H1 (cell line): ENCODE measurements around the gene CYB561. TPM values are rescaled to one million over a fixed set of nuclear protein-coding genes. Genes with fewer than 3 reads are reported as not detected.

Experiments used
- CTCF ChIA-PET: fragments of 300-600 bp; sonication (Branson Sonifier 250); formaldehyde crosslinking; loops from one replicate; lab custom pipeline; 2021; ENCODE audit not compliant: partially characterized antibody; lab: Charles Lee
- POLR2A ChIA-PET: fragments of 300-600 bp; sonication (Branson Sonifier 250); formaldehyde crosslinking; loops from one replicate; lab custom pipeline; 2021; ENCODE audit warnings: inconsistent platforms; ENCODE audit not compliant: partially characterized antibody; lab: Charles Lee
- DNase-seq, 2 experiments: peaks; one replicate each; pipeline versions ENCODE4 v3.0.0 to v3.0.0-alpha.2; 2010 to 2022; ENCODE audit warnings: low spot score in 2 of 2, low read depth in 1 of 2, mixed read lengths in 1 of 2
- FAIRE-seq: peaks from 2 replicates; lab custom pipeline; 2011; peaks lifted over from hg19 to GRCh38; lab: Jason Lieb, UNC
- H2AFZ ChIP-seq: 2 replicates; pipeline ENCODE4 v1.8.1; 2012; ENCODE audit warnings: low read length, inconsistent platforms
- H2AK5ac ChIP-seq: 2 replicates; pipeline ENCODE4 v1.6.1; 2013; ENCODE audit warnings: low read depth, low read length
- H2BK120ac ChIP-seq: replicated peaks from 2 replicates; pipeline ENCODE3; 2013; ENCODE audit warnings: low read depth, low read length, inconsistent platforms
- H2BK12ac ChIP-seq: 2 replicates; pipeline ENCODE4 v1.6.1; 2013; ENCODE audit warnings: low read depth, low read length
- H2BK15ac ChIP-seq: 2 replicates; pipeline ENCODE4 v1.6.1; 2013; ENCODE audit warnings: low read length
- H2BK20ac ChIP-seq: 2 replicates; pipeline ENCODE4 v1.6.1; 2013; ENCODE audit warnings: low read length
- H2BK5ac ChIP-seq: 2 replicates; pipeline ENCODE4 v1.6.1; 2013; ENCODE audit warnings: low read depth, low read length
- H3K14ac ChIP-seq: 2 replicates; pipeline ENCODE4 v1.6.1; 2013; ENCODE audit warnings: inconsistent platforms; ENCODE audit not compliant: insufficient read length
- H3K18ac ChIP-seq: 2 replicates; pipeline ENCODE4 v1.6.1; 2013; ENCODE audit warnings: low read length; ENCODE audit errors: extremely low read depth
- H3K23ac ChIP-seq: 2 replicates; pipeline ENCODE4 v1.6.1; 2013; ENCODE audit warnings: inconsistent platforms; ENCODE audit not compliant: insufficient read length
- H3K23me2 ChIP-seq: 2 replicates; pipeline ENCODE4 v1.6.1; 2013; ENCODE audit warnings: low read depth, low read length
- H3K27ac ChIP-seq: 2 replicates; pipeline ENCODE4 v1.6.1; 2011; ENCODE audit warnings: low read depth, low read length, inconsistent platforms
- H3K27me3 ChIP-seq, 4 experiments: replicated peaks in 1 of 4; 1 replicate in 1 of 4; 2 replicates in 3 of 4; pipeline versions ENCODE4 v1.6.1 to v1.8.1; 2011 to 2013; ENCODE audit warnings: low read length in 3 of 4, mild to moderate bottlenecking in 3 of 4, inconsistent platforms in 2 of 4, mixed read lengths in 2 of 4, moderate library complexity in 1 of 4; ENCODE audit not compliant: control insufficient read depth in 3 of 4, insufficient read depth in 3 of 4; ENCODE audit errors: extremely low read depth in 1 of 4
- H3K36me3 ChIP-seq, 4 experiments: 2 replicates each; pipeline versions ENCODE4 v1.6.1 to v1.8.1; 2011 to 2013; ENCODE audit warnings: mild to moderate bottlenecking in 4 of 4, low read length in 3 of 4, moderate library complexity in 2 of 4, control low read depth in 1 of 4, inconsistent platforms in 1 of 4; ENCODE audit not compliant: insufficient read depth in 4 of 4, control insufficient read depth in 2 of 4
- H3K4ac ChIP-seq: replicated peaks from 2 replicates; pipeline ENCODE3; 2013; ENCODE audit warnings: low read length, low read depth, mixed read lengths, inconsistent platforms; ENCODE audit not compliant: insufficient read length
- H3K4me1 ChIP-seq, 4 experiments: replicated peaks in 1 of 4; 1 replicate in 1 of 4; 2 replicates in 3 of 4; pipeline versions ENCODE4 v1.6.1 to v1.8.1; 2011 to 2013; ENCODE audit warnings: low read length in 3 of 4, inconsistent platforms in 2 of 4, mixed read lengths in 1 of 4; ENCODE audit not compliant: insufficient read depth in 4 of 4, control insufficient read depth in 3 of 4
- H3K4me2 ChIP-seq, 2 experiments: 2 replicates each; pipeline versions ENCODE4 v1.6.1 to v1.8.1; 2011 to 2013; ENCODE audit warnings: low read depth in 2 of 2, low read length in 2 of 2, control low read depth in 1 of 2, inconsistent platforms in 1 of 2, mild to moderate bottlenecking in 1 of 2; ENCODE audit not compliant: insufficient read depth in 1 of 2
- H3K4me3 ChIP-seq, 4 experiments: fragments of 200-600, 300-600 bp in 1 of 4; sonication (generic), shearing (Covaris generic), sonication (Bioruptor Twin) in 1 of 4; 2 replicates each; pipeline versions ENCODE4 v1.5.1 to v1.8.1; 2011 to 2016; ENCODE audit warnings: low read length in 4 of 4, low read depth in 3 of 4, control low read depth in 2 of 4, inconsistent platforms in 2 of 4, mild to moderate bottlenecking in 2 of 4, mixed read lengths in 1 of 4, moderate library complexity in 1 of 4; ENCODE audit not compliant: insufficient read depth in 2 of 4; ENCODE audit errors: extremely low read depth in 1 of 4
- H3K56ac ChIP-seq: replicated peaks from 2 replicates; pipeline ENCODE3; 2013; ENCODE audit warnings: low read depth, mild to moderate bottlenecking, mixed read lengths, low read length, inconsistent platforms; ENCODE audit not compliant: insufficient read length
- H3K79me1 ChIP-seq: 2 replicates; pipeline ENCODE4 v1.6.1; 2013; ENCODE audit warnings: low read depth, low read length, control low read depth
- H3K79me2 ChIP-seq, 2 experiments: 2 replicates each; pipeline versions ENCODE4 v1.6.1 to v1.8.1; 2012 to 2013; ENCODE audit warnings: low read length in 2 of 2, mild to moderate bottlenecking in 2 of 2, inconsistent platforms in 1 of 2; ENCODE audit not compliant: insufficient read depth in 2 of 2, control insufficient read depth in 1 of 2
- H3K9ac ChIP-seq, 4 experiments: replicated peaks in 1 of 4; 1 replicate in 1 of 4; 2 replicates in 3 of 4; pipeline versions ENCODE4 v1.6.1 to v1.8.1; 2011 to 2013; ENCODE audit warnings: low read depth in 3 of 4, low read length in 3 of 4, control low read depth in 2 of 4, mild to moderate bottlenecking in 2 of 4, moderate library complexity in 2 of 4, inconsistent platforms in 1 of 4; ENCODE audit errors: extremely low read depth in 1 of 4
- H3K9me3 ChIP-seq, 2 experiments: 2 replicates each; pipeline versions ENCODE4 v1.6.1 to v1.8.1; 2012 to 2013; ENCODE audit warnings: mild to moderate bottlenecking in 2 of 2, moderate library complexity in 2 of 2, control low read depth in 1 of 2, inconsistent platforms in 1 of 2, low read depth in 1 of 2, low read length in 1 of 2, mixed read lengths in 1 of 2; ENCODE audit not compliant: insufficient read depth in 2 of 2
- H4K20me1 ChIP-seq, 2 experiments: replicated peaks in 1 of 2; 2 replicates each; pipeline versions ENCODE3 to v1.8.1; 2011 to 2013; ENCODE audit warnings: inconsistent platforms in 2 of 2, low read length in 2 of 2, mild to moderate bottlenecking in 1 of 2; ENCODE audit not compliant: insufficient read depth in 2 of 2, control insufficient read depth in 1 of 2
- H4K5ac ChIP-seq: 2 replicates; pipeline ENCODE4 v1.6.1; 2013; ENCODE audit warnings: low read length, low read depth, mixed read lengths, inconsistent platforms; ENCODE audit not compliant: insufficient read length
- H4K8ac ChIP-seq: 2 replicates; pipeline ENCODE4 v1.8.0; 2013; ENCODE audit warnings: mild to moderate bottlenecking, moderate library complexity, low read length, inconsistent platforms; ENCODE audit not compliant: insufficient read depth; ENCODE audit errors: extremely low read depth
- H4K91ac ChIP-seq: replicated peaks from 2 replicates; pipeline ENCODE3; 2013; ENCODE audit warnings: low read length, mixed read lengths, inconsistent platforms; ENCODE audit not compliant: insufficient read length
- BCL11A ChIP-seq, 2 experiments: IDR thresholded peaks; one replicate each; pipeline ENCODE4 v1.6.1; 2011; ENCODE audit warnings: low read depth in 2 of 2, low read length in 2 of 2, mild to moderate bottlenecking in 2 of 2
- CHD2 ChIP-seq: IDR thresholded peaks from 2 replicates; pipeline ENCODE4 v1.6.1; 2012; ENCODE audit warnings: low read length, improper control_type of control experiment
- EZH2 ChIP-seq: fragments of 200-600 bp; sonication (generic); IDR thresholded peaks from 2 replicates; pipeline ENCODE4 v1.7.1; 2012; ENCODE audit warnings: low read depth, mild to moderate bottlenecking, moderate library complexity, low read length, inconsistent platforms; ENCODE audit not compliant: severe bottlenecking
- FOSL1 ChIP-seq: IDR thresholded peaks from 2 replicates; pipeline ENCODE4 v1.6.1; 2011; ENCODE audit warnings: mild to moderate bottlenecking, low read depth, low read length, moderate library complexity; ENCODE audit not compliant: insufficient read depth
- HDAC6 ChIP-seq: IDR thresholded peaks from one replicate; pipeline ENCODE4 v1.7.1; 2012; ENCODE audit warnings: low read depth, mild to moderate bottlenecking, inconsistent platforms, low read length, moderate library complexity
- RAD21 ChIP-seq, 2 experiments: IDR thresholded peaks in 1 of 2; conservative IDR thresholded peaks in 1 of 2; 2 replicates each; pipeline ENCODE4 v1.6.1; 2011; ENCODE audit warnings: low read depth in 2 of 2, low read length in 2 of 2, improper control_type of control experiment in 1 of 2, inconsistent platforms in 1 of 2, mild to moderate bottlenecking in 1 of 2, moderate library complexity in 1 of 2
- WGBS, 2 experiments: shearing (Covaris generic) in 1 of 2; methylation state at CpG; one replicate each; pipeline versions ENCODE4 v1.1.6 to v1.1.7; 2013 to 2015; ENCODE audit warnings: low lambda C conversion rate in 2 of 2, mixed read lengths in 2 of 2, inconsistent platforms in 1 of 2, low coverage in 1 of 2, missing lambda C conversion rate in 1 of 2; ENCODE audit not compliant: insufficient replicate concordance in 2 of 2, insufficient coverage in 1 of 2, insufficient read length in 1 of 2; ENCODE audit errors: extremely low coverage in 1 of 2, missing lambda C conversion rate in 1 of 2; 5-methylcytosine and 5-hydroxymethylcytosine counted together
- polyA plus RNA-seq, 7 experiments: library from polyadenylated mRNA; depleted of rRNA in 3 of 7; stranded (reverse) in 5 of 7; unstranded in 2 of 7; fragments of >200 nt in 5 of 7; fragments of 200-250 nt in 2 of 7; gene quantifications; 1 replicate in 5 of 7; 2 replicates in 1 of 7; 4 replicates in 1 of 7; pipeline versions ENCODE4 v1.2.1 to v1.2.3, GENCODE V29; 2011 to 2013; ENCODE audit warnings: missing spikeins in 2 of 7, mixed read lengths in 2 of 7
- total RNA-seq: library from RNA; stranded (reverse); fragmentation: NEBNext Ultra II Directional; extraction: Animal tissue kit (Norgen Biotek cat#: 25700); gene quantifications from 2 replicates; pipeline ENCODE4 v1.2.1, GENCODE V29; 2021

Gene CYB561
- total and polyA plus RNA-seq, 2 of the 8 experiments (the other 6 are each of a cell fraction or from before 2014, with no cell fraction given) = 19.7 to 23.4 TPM

GRCh38 chr17:63491413-63491812, 45.3 kb upstream of the CYB561 start:
- POLR2A ChIA-PET = interaction anchor here (1.6 kb wide), 1 partner anchor 58 kb away, joined by 3 read pairs; the partner anchor contains the start of gene DCAF7
- H3K14ac ChIP-seq = no peak overlapping the region
- no peak overlapping the region for H3K27ac ChIP-seq
- H2BK12ac ChIP-seq = no peak overlapping the region
- peaks cover 0 to 4% (median 0%) of the 10 kb centered on the region in 4 experiments; a peak in 1 of 7 replicates for H3K27me3 ChIP-seq
- no peaks in the 10 kb centered on the region for H3K9me3 ChIP-seq
- H4K91ac ChIP-seq = no peak overlapping the region
- H3K79me2 ChIP-seq = no peaks in the 10 kb centered on the region
- H3K18ac ChIP-seq = no peak overlapping the region
- no peak for FAIRE-seq
- H4K5ac ChIP-seq = no peak overlapping the region
- no peak overlapping the region for H2AFZ ChIP-seq
- no peak overlapping the region for H2BK20ac ChIP-seq
- H4K20me1 ChIP-seq = peaks cover 0 to 2% of the 10 kb centered on the region in 2 experiments
- no peak overlapping the region for H3K9ac ChIP-seq
- WGBS, 2 experiments = 85% methylated on average over 7 of the region's 8 CpGs; no CpG with 5 or more reads in 1 of the 2 experiments
- no peak overlapping the region for H3K4ac ChIP-seq
- H2AK5ac ChIP-seq = no peak overlapping the region
- H3K4me3 ChIP-seq = no peak overlapping the region
- no peak overlapping the region for H2BK5ac ChIP-seq
- H3K4me2 ChIP-seq = no peak overlapping the region
- no peak overlapping the region for H3K23ac ChIP-seq
- H2BK120ac ChIP-seq = no peak overlapping the region
- no peak overlapping the region for H2BK15ac ChIP-seq
- no peaks in the 10 kb centered on the region for H3K79me1 ChIP-seq
- no peak for DNase-seq
- H4K8ac ChIP-seq = no peak overlapping the region; the same call in 1 of the 2 replicates
- CTCF ChIA-PET = interaction anchor here (1.2 to 7.2 kb wide), 3 partner anchors 12 to 56 kb away, joined by 3 to 66 read pairs (median 5); partner anchors contain the start of gene ACE
- H3K23me2 ChIP-seq = no peaks in the 10 kb centered on the region
- no peak overlapping the region for H3K56ac ChIP-seq
- no peaks in the 10 kb centered on the region for H3K36me3 ChIP-seq
- peaks cover 0 to 3% (median 0%) of the 10 kb centered on the region in 4 experiments; a peak in 1 of 7 replicates for H3K4me1 ChIP-seq
- TF ChIP-seq BCL11A (IDR thresholded peaks at IDR 0.05; ENCODE audit: low read depth in 2 of 2, low read length in 2 of 2) (no peak), FOSL1 (no peak), CHD2 (no peak), EZH2 (no peak), RAD21 (IDR thresholded peaks at IDR 0.05 in 1 of 2, conservative IDR thresholded peaks at IDR 0.05 in 1 of 2; ENCODE audit: low read depth in 2 of 2, low read length in 2 of 2) (no peak), HDAC6 (no peak)
